ENCODE measurements around the gene C1R. TPM values are rescaled to one million over a fixed set of nuclear protein-coding genes. Genes with fewer than 3 reads are reported as not detected.

C1R gene
- total RNA-seq, 1 donor from 2014 or later, result 3.2 TPM

DNA sequence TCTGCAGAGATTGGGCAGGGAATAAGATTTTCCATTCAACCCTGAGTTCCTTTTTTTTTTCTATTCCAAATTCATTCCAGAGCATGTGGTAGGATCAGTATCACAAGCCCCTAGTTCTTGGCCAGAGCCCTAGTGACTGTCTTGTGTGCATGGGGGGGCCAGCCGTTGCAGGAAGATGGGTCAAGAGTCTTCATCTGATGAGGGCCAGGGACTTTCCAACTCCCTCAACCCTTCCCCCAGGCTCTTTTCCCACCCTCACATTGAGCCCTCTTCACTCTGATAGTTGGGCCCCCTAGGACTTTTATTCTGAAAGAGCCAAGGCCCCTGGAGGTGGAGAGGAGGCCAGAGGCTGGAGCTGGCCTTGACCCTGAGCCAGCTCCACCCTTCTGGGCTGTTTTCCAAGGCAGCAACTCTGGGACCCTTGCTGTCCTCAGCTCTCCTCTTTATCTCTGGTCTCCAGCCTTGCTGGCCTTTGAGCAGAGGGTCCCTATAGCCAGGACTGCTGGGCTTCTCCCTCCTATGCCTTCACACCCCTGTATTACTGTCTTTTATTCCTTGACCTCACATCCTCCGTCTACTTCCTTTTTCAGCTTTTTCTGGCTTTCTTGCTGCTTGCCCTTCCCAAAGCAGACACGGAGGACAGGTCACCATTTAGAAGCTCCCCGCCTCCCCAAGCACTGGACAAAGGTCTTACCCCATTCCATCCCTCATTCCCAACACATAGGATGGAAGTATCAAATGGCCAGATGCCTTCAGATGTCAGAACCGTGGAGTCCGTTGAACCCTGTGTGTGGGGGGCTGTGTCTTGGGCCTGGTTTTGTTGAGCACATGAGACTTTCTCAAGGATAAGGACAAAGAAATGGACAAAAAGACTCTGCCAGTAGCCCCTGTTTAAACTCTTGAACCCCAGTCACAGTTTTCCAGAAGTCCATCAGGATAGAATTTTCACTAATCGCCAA is 30.8 kb upstream of the C1R start:
- TF ChIP-seq, protein P1, sequence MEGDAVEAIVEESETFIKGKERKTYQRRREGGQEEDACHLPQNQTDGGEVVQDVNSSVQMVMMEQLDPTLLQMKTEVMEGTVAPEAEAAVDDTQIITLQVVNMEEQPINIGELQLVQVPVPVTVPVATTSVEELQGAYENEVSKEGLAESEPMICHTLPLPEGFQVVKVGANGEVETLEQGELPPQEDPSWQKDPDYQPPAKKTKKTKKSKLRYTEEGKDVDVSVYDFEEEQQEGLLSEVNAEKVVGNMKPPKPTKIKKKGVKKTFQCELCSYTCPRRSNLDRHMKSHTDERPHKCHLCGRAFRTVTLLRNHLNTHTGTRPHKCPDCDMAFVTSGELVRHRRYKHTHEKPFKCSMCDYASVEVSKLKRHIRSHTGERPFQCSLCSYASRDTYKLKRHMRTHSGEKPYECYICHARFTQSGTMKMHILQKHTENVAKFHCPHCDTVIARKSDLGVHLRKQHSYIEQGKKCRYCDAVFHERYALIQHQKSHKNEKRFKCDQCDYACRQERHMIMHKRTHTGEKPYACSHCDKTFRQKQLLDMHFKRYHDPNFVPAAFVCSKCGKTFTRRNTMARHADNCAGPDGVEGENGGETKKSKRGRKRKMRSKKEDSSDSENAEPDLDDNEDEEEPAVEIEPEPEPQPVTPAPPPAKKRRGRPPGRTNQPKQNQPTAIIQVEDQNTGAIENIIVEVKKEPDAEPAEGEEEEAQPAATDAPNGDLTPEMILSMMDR (IDR thresholded peaks at IDR 0.05; ENCODE audit: insufficient read depth, low read length, severe bottlenecking), result no peak
- FAIRE-seq, result no peak
- H3K4me3 ChIP-seq (ENCODE audit: low read depth, low read length), result no peak overlapping the region
- no peak for DNase-seq (ENCODE audit: low read depth)
- peaks cover 3% of the 10 kb centered on the region for H3K36me3 ChIP-seq (ENCODE audit: control insufficient read depth, insufficient read depth, low read length)
- no peaks in the 10 kb centered on the region for H3K27me3 ChIP-seq (ENCODE audit: control insufficient read depth, insufficient read depth, low read length)

DNA sequence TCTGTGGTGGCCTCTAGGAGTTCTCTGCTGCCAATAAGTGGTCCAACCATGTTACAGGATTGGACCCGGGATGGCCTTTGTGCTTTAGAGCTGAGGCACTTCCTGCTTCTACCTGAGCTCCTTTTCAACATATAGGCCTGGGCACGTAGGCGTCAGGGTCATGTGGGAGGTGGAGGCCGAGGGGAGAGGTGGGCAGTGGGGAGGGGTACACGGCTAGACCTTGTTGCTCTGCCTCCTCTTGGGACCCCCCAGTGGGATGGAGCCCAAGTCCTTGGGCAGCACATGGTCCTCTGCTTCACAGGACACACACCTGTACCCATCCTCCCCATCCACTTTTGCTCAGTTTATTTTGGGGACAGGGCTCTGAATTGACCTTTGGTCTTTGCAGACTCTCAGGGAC is 29.1 kb upstream of the C1R start:
- DNase-seq (ENCODE audit: low read depth) (no peak), FAIRE-seq (no peak)
- no peaks in the 10 kb centered on the region for H3K27me3 ChIP-seq (ENCODE audit: control insufficient read depth, insufficient read depth, low read length)
- peaks cover 7% of the 10 kb centered on the region for H3K36me3 ChIP-seq (ENCODE audit: control insufficient read depth, insufficient read depth, low read length)
- no peak overlapping the region for H3K4me3 ChIP-seq (ENCODE audit: low read depth, low read length)
- TF ChIP-seq, protein P1 (IDR thresholded peaks at IDR 0.05; ENCODE audit: insufficient read depth, low read length, severe bottlenecking), result no peak

DNA sequence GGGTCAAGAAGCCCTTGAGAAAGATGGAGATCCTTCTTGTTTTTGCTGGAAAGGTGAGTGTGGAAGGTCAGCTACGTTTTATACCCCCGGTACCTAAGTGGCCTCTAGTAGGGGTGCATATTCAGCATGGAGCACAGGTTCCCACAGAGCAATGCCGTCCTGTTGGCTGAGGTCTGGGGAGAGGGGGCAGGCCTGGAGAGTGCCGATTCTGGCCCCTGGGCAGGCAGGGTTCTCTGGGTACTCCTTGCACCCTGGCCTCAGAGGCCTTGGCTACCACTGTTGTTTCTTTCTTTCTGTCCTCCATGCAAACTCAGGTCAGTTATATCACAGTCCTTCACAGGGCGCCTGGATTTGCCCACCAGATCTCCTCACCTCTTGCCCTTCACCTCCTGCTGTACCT is 27.9 kb upstream of the C1R start:
- no peak for FAIRE-seq
- DNase-seq (ENCODE audit: low read depth), result no peak

DNA sequence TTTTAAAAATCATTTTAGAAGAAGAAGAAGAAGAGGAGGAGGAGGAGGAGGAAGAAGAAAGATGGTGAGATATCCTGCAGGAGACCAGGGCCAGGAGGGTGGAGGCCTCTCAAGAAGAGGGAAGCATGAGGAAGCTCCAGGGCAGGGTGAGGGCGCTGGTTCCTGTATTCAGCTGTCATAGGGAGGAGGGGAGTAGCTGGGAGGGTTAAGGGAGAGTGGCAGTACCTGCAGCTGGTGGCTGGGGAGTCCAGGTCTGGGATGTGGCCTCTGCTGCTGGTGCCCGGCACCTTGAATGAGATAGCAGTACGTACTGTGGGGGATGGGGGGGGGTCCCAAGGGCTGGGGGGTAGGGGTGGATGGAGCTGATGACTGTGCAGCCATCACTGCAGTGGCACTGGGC is 26.6 kb upstream of the C1R start:
- DNase-seq (ENCODE audit: low read depth) (no peak), FAIRE-seq (no peak)
- Histone ChIP-seq H3K36me3 (ENCODE audit: control insufficient read depth, insufficient read depth, low read length) (peaks cover 20% of the 10 kb centered on the region), H3K27me3 (ENCODE audit: control insufficient read depth, insufficient read depth, low read length) (no peaks in the 10 kb centered on the region), H3K4me3 (ENCODE audit: low read depth, low read length) (no peak overlapping the region)
- TF ChIP-seq, protein P1 (IDR thresholded peaks at IDR 0.05; ENCODE audit: insufficient read depth, low read length, severe bottlenecking), result no peak

More for the DNA sequence above, 27.9 kb upstream of the C1R start:
- TF ChIP-seq, protein P1 (IDR thresholded peaks at IDR 0.05; ENCODE audit: insufficient read depth, low read length, severe bottlenecking), result no peak
- Histone ChIP-seq H3K4me3 (ENCODE audit: low read depth, low read length) (no peak overlapping the region), H3K36me3 (ENCODE audit: control insufficient read depth, insufficient read depth, low read length) (peaks cover 15% of the 10 kb centered on the region), H3K27me3 (ENCODE audit: control insufficient read depth, insufficient read depth, low read length) (no peaks in the 10 kb centered on the region)

DNA sequence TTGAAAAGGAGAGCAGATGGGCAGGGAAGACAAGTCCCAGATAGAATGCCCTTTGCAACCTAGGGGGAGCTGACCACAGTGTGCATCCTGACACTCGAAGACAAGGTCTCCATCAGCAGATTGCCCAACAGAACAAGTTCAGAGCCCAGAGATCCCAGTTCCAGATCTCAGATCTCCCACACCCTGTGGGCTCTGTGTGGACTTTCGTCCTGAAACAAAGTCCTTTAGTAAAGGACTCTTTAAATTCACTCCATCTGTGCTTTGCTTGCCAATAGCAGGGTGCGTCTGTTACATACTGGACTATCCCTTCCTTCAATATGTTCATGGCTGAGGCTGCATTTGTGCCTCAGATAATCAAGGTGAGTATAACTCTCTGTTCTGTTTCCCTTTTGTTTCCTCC is 25.4 kb upstream of the C1R start:
- TF ChIP-seq, protein P1 (IDR thresholded peaks at IDR 0.05; ENCODE audit: insufficient read depth, low read length, severe bottlenecking), result no peak
- no peak for FAIRE-seq
- DNase-seq (ENCODE audit: low read depth), result no peak
- Histone ChIP-seq H3K36me3 (ENCODE audit: control insufficient read depth, insufficient read depth, low read length) (peaks cover 23% of the 10 kb centered on the region), H3K4me3 (ENCODE audit: low read depth, low read length) (no peak overlapping the region), H3K27me3 (ENCODE audit: control insufficient read depth, insufficient read depth, low read length) (no peaks in the 10 kb centered on the region)

All from bronchial epithelial cell (primary cell).